PC-9 (cell line): ENCODE results near the gene PMM2. TPM values are rescaled to one million over a fixed set of nuclear protein-coding genes. Genes with fewer than 3 reads are reported as not detected.

Experiments
- BruUV-seq: library from RNA; stranded (reverse); fragments of 400-500 nt; replicated peaks from 2 replicates; lab custom pipeline; 2021; lab: Mats Ljungman, UMichigan
- CTCF ChIA-PET: fragments of 300-600 bp; sonication (Branson Sonifier 250); formaldehyde crosslinking; loops from one replicate; lab custom pipeline; 2022; ENCODE audit warnings: antibody characterized with exemption; lab: Charles Lee
- POLR2A ChIA-PET: fragments of 300-600 bp; sonication (Branson Sonifier 250); formaldehyde crosslinking; loops from one replicate; lab custom pipeline; 2022; ENCODE audit warnings: antibody characterized with exemption; ENCODE audit not compliant: unreplicated experiment; lab: Charles Lee
- DNase-seq, 2 experiments: peaks; one replicate each; pipeline versions ENCODE4 v3.0.0 to v3.0.0-alpha.2; 2015 to 2022; ENCODE audit warnings: mixed read lengths in 1 of 2
- H2AFZ ChIP-seq: fragments of 200-600 bp; sonication (generic); 2 replicates; pipeline ENCODE4 v1.8.1; 2017; ENCODE audit warnings: antibody characterized with exemption
- H3F3A ChIP-seq: fragments of 200-600 bp; sonication (generic); 2 replicates; pipeline ENCODE4 v1.8.1; 2017; ENCODE audit warnings: antibody characterized with exemption, mild to moderate bottlenecking, low read depth; ENCODE audit not compliant: insufficient read depth
- H3K27ac ChIP-seq: fragments of 200-600 bp; sonication (generic); 2 replicates; pipeline ENCODE4 v1.6.1; 2016; ENCODE audit warnings: mixed run types
- H3K27me3 ChIP-seq: fragments of 200-600 bp; sonication (generic); 2 replicates; pipeline ENCODE4 v1.6.1; 2016; ENCODE audit warnings: low read depth, mixed run types; ENCODE audit not compliant: insufficient read depth
- H3K36me3 ChIP-seq: fragments of 200-600 bp; sonication (generic); 2 replicates; pipeline ENCODE4 v1.6.1; 2016; ENCODE audit warnings: low read depth, mixed run types
- H3K4me1 ChIP-seq: fragments of 200-600 bp; sonication (generic); replicated peaks from 2 replicates; pipeline ENCODE4 v1.6.1; 2016; ENCODE audit warnings: mixed run types; ENCODE audit not compliant: insufficient read depth
- H3K4me2 ChIP-seq: fragments of 200-600 bp; sonication (generic); 2 replicates; pipeline ENCODE4 v1.6.1; 2017; ENCODE audit warnings: mixed run types
- H3K4me3 ChIP-seq: fragments of 200-600 bp; sonication (generic); 2 replicates; pipeline ENCODE4 v1.6.1; 2016; ENCODE audit warnings: mixed run types
- H3K79me2 ChIP-seq: fragments of 200-600 bp; sonication (generic); 2 replicates; pipeline ENCODE4 v1.6.1; 2017; ENCODE audit warnings: low read depth, mixed run types
- H3K9me2 ChIP-seq: fragments of 200-600 bp; sonication (generic); 2 replicates; pipeline ENCODE4 v1.8.1; 2017; ENCODE audit warnings: mild to moderate bottlenecking; ENCODE audit not compliant: insufficient read depth
- H3K9me3 ChIP-seq: fragments of 200-600 bp; sonication (generic); 2 replicates; pipeline ENCODE4 v1.8.1; 2016; ENCODE audit warnings: low read depth; ENCODE audit not compliant: insufficient read depth
- H4K20me1 ChIP-seq: fragments of 200-600 bp; sonication (generic); 2 replicates; pipeline ENCODE4 v1.8.1; 2017; ENCODE audit not compliant: insufficient read depth
- CTCF ChIP-seq: fragments of 200-600 bp; sonication (generic); conservative IDR thresholded peaks from 2 replicates; pipeline ENCODE4 v1.6.1; 2017; ENCODE audit warnings: mixed run types, antibody characterized with exemption, mild to moderate bottlenecking, moderate library complexity
- EZH2 ChIP-seq: fragments of 200-600 bp; sonication (generic); IDR thresholded peaks from 2 replicates; pipeline ENCODE4 v1.8.0; 2017; ENCODE audit warnings: antibody characterized with exemption, low read depth
- intact Hi-C: fragments of 100-400 bp; cut with micrococcal nuclease; formaldehyde crosslinking; loops from one replicate; pipeline ENCODE4 v1.10.0; 2022; ENCODE audit not compliant: unreplicated experiment
- total RNA-seq: library from RNA; stranded (reverse); gene quantifications from 2 replicates; pipeline ENCODE4 v1.2.3, GENCODE V29; 2021

PMM2 gene
- total RNA-seq, 1 experiment from 2014 or later = 54.4 TPM

GRCh38 chr16:8882041-8882617, 84.5 kb downstream of the PMM2 start, which contains the start of gene LITAFD:
LITAFD (plus strand) TSS chr16:8882351; CDS start chr16:8884356, 2,005 bp downstream.
- intact Hi-C loops = loop anchor here (5.0 kb wide), 1 partner anchor 205 kb away; no protein-coding TSS in a partner anchor
- H3K79me2 ChIP-seq = no peaks in the 10 kb centered on the region
- peaks cover 4% of the 10 kb centered on the region; the same call in 1 of the 2 replicates for H4K20me1 ChIP-seq
- no peaks in the 10 kb centered on the region for H3K9me2 ChIP-seq
- no peaks in the 10 kb centered on the region for H3K9me3 ChIP-seq
- TF ChIP-seq EZH2 (no peak), CTCF (no peak)
- H3F3A ChIP-seq = peaks cover 48% of the 10 kb centered on the region
- H3K27ac ChIP-seq = no peak within 1 kb of the TSS
- H2AFZ ChIP-seq = no peak within 1 kb of the TSS
- no peak within 1 kb of the TSS for H3K4me2 ChIP-seq
- H3K27me3 ChIP-seq = no peaks in the 10 kb centered on the region
- no peak for DNase-seq
- no TSS peak for BruUV-seq
- no peaks in the 10 kb centered on the region for H3K36me3 ChIP-seq
- ChIA-PET CTCF (no interaction called here), POLR2A (no interaction called here)
- no peak within 1 kb of the TSS for H3K4me3 ChIP-seq
- H3K4me1 ChIP-seq = peaks cover 44% of the 10 kb centered on the region

- no peak overlapping the region for H3K4me2 ChIP-seq
- BruUV-seq = no TSS peak
- no peak overlapping the region for H3K27ac ChIP-seq
- no peaks in the 10 kb centered on the region for H3K79me2 ChIP-seq
- TF ChIP-seq EZH2 = no peak
- no peak for TF ChIP-seq CTCF
- no peak overlapping the region for H3K4me3 ChIP-seq
- peaks cover 47% of the 10 kb centered on the region for H3F3A ChIP-seq
- H3K27me3 ChIP-seq = no peaks in the 10 kb centered on the region
- peaks cover 4% of the 10 kb centered on the region; the same call in 1 of the 2 replicates for H4K20me1 ChIP-seq
- ChIA-PET CTCF (interaction anchor here (2.6 kb wide), 1 partner anchor 126 kb away, joined by 7 read pairs; no protein-coding TSS in a partner anchor), POLR2A (no interaction called here)
- no peak for DNase-seq
- no peak overlapping the region for H2AFZ ChIP-seq
- intact Hi-C loops = loop anchor here (5.0 kb wide), 1 partner anchor 206 kb away; no protein-coding TSS in a partner anchor
- H3K36me3 ChIP-seq = no peaks in the 10 kb centered on the region
- peaks cover 39% of the 10 kb centered on the region for H3K4me1 ChIP-seq
- no peaks in the 10 kb centered on the region for H3K9me3 ChIP-seq
- no peaks in the 10 kb centered on the region for H3K9me2 ChIP-seq
Observed at GRCh38 chr16:8882725-8883377, 85.2 kb downstream of the PMM2 start.

- POLR2A ChIA-PET = interaction anchor here (0.6 kb wide), 2 partner anchors 69 to 86 kb away, joined by 3 to 12 read pairs; no protein-coding TSS in a partner anchor
- H3K36me3 ChIP-seq = no peaks in the 10 kb centered on the region
- no peaks in the 10 kb centered on the region for H3K79me2 ChIP-seq
- no peak for TF ChIP-seq CTCF
- TF ChIP-seq EZH2 = no peak
- CTCF ChIA-PET = interaction anchor here (0.6 to 0.9 kb wide), 2 partner anchors 123 to 1624 kb away, joined by 3 read pairs; no protein-coding TSS in a partner anchor
- H3K27ac ChIP-seq = peak overlapping the region; percentile 26; the same call in 1 of the 2 replicates
- BruUV-seq = no TSS peak
- peaks cover 22% of the 10 kb centered on the region for H3K4me1 ChIP-seq
- no peaks in the 10 kb centered on the region for H3K27me3 ChIP-seq
- no peaks in the 10 kb centered on the region for H3K9me2 ChIP-seq
- H4K20me1 ChIP-seq = peaks cover 4% of the 10 kb centered on the region; the same call in 1 of the 2 replicates
- H3K9me3 ChIP-seq = no peaks in the 10 kb centered on the region
- no peak overlapping the region for H3K4me3 ChIP-seq
- H3K4me2 ChIP-seq = peak overlapping the region; percentile 2; the same call in 1 of the 2 replicates
- intact Hi-C loops = loop anchor here (2.0 kb wide), 1 partner anchor 319 kb away; no protein-coding TSS in a partner anchor
- no peak overlapping the region for H2AFZ ChIP-seq
- DNase-seq = peak in 1 of 2 experiments; percentile 56
- peaks cover 24% of the 10 kb centered on the region for H3F3A ChIP-seq
Observed at GRCh38 chr16:8885674-8886592, 88.3 kb downstream of the PMM2 start.
